Right lobe of liver (tissue), 6 donors: ENCODE measurements around the gene SLC46A1. TPM values are rescaled to one million over a fixed set of nuclear protein-coding genes. Genes with fewer than 3 reads are reported as not detected.

Source experiments
- ATAC-seq, 4 donors: fragments of 200-7000 bp; cut with Tn5 transposase; one replicate each; pipeline ENCODE4 v1.9.1; 2020; ENCODE audit warnings: mild to moderate bottlenecking in 4 of 4, moderate library complexity in 4 of 4
- DNase-seq, 3 donors: peaks; one replicate each; pipeline ENCODE4 v3.0.0-alpha.2; 2020
- H3K27ac ChIP-seq, 3 donors: fragments of 200-600 bp; one replicate each; pipeline ENCODE4 v1.8.0; 2022
- H3K27me3 ChIP-seq, 2 donors: fragments of 200-600 bp; one replicate each; pipeline ENCODE4 v1.8.0; 2022
- H3K36me3 ChIP-seq, 4 donors: fragments of 200-600 bp; sonication (generic) in 1 of 4; one replicate each; pipeline versions ENCODE4 v1.5.1 to v1.8.0; 2017 to 2022; ENCODE audit warnings: control low read depth in 1 of 4
- H3K4me1 ChIP-seq, 4 donors: fragments of 200-600 bp; sonication (generic) in 1 of 4; one replicate each; pipeline versions ENCODE4 v1.5.1 to v1.8.0; 2017 to 2022; ENCODE audit warnings: control low read depth in 1 of 4
- H3K4me3 ChIP-seq, 3 donors: fragments of 200-600 bp; one replicate each; pipeline ENCODE4 v1.8.0; 2022
- H3K9me3 ChIP-seq, 4 donors: fragments of 200-600 bp; sonication (generic) in 1 of 4; one replicate each; pipeline versions ENCODE4 v1.5.1 to v1.8.0; 2017 to 2022; ENCODE audit warnings: control low read depth in 1 of 4
- CTCF ChIP-seq, 4 donors: fragments of 200-600 bp in 3 of 4; fragments of 450-650 bp in 1 of 4; IDR thresholded peaks; one replicate each; pipeline versions ENCODE4 v1.5.1 to v1.8.0; 2016 to 2022; ENCODE audit warnings: antibody characterized with exemption in 4 of 4, mild to moderate bottlenecking in 2 of 4
- POLR2A ChIP-seq: fragments of 450-650 bp; IDR thresholded peaks from one replicate; pipeline ENCODE4 v1.6.1; 2017; ENCODE audit warnings: antibody characterized with exemption, mild to moderate bottlenecking
- WGBS: methylation state at CpG from one replicate; pipeline ENCODE4 v1.1.6; 2018; ENCODE audit warnings: low coverage, low lambda C conversion rate; ENCODE audit not compliant: insufficient coverage; ENCODE audit errors: missing lambda C conversion rate; 5-methylcytosine and 5-hydroxymethylcytosine counted together
- intact Hi-C, 2 donors: fragments of 100-400 bp; cut with DNase I; formaldehyde crosslinking; loops; one replicate each; pipeline versions ENCODE4 v1.11.2 to v1.14.1; 2022
- total RNA-seq, 6 experiments: library from RNA; depleted of rRNA in 2 of 6; stranded (reverse); fragments of >200 nt in 2 of 6; fragmentation: NEBNext Ultra II Directional in 3 of 6; extraction: Animal tissue kit (Norgen Biotek cat#: 25700) in 3 of 6; gene quantifications; one replicate each; pipeline versions ENCODE4 v1.1.0 to v1.2.4, GENCODE V29; 2016 to 2023
- donor health status: DM: no; HTN: yes; CAD: no.
- donor health status: DM: no; HTN: no; CAD: no.
- donor health status: DM: no; HTN: no; CAD: no.
- donor health status: DM: no; HTN: yes; CAD: no.
- donor health status: DM: no; HTN: yes; CAD: no.

SLC46A1 gene
- total RNA-seq, 6 experiments from 2014 or later = 22.1 to 44.6 (median 32.1) TPM

- intact Hi-C loops = no loop called here
- WGBS = 25% methylated on average over 1 of the region's 1 CpG
- Histone ChIP-seq H3K9me3 (no peaks in the 10 kb centered on the region), H3K27me3 (no peaks in the 10 kb centered on the region), H3K4me1 (peaks cover 0 to 22% (median 2%) of the 10 kb centered on the region in 4 donors), H3K4me3 (peak overlapping the region; percentile 11 to 92 (median 47)), H3K27ac (peak overlapping the region; percentile 14 to 92 (median 85)), H3K36me3 (peaks cover 0 to 27% (median 10%) of the 10 kb centered on the region in 4 donors)
- ATAC-seq (peak in 1 of 4 donors; percentile 0), DNase-seq (no peak)
- TF ChIP-seq CTCF (IDR thresholded peaks at IDR 0.05) (no peak), POLR2A (no peak)
Measured at GRCh38 chr17:28370744-28371103, 35.3 kb downstream of the SLC46A1 start.

GRCh38 chr17:28370035-28370743 lies 35.8 kb downstream of the SLC46A1 start, which contains the start of gene VTN:
Gene VTN (minus strand): TSS chr17:28370307. CDS start chr17:28370203, 104 bp downstream.
- H3K27ac ChIP-seq = peak within 1 kb of the TSS; percentile 70 to 92 (median 85)
- peaks cover 0 to 27% (median 10%) of the 10 kb centered on the region in 4 donors for H3K36me3 ChIP-seq
- no peaks in the 10 kb centered on the region for H3K27me3 ChIP-seq
- ATAC-seq (peak; percentile 62 to 71 (median 65)), DNase-seq (peak; percentile 89 to 94 (median 93))
- peak; percentile 63 for TF ChIP-seq POLR2A
- peak in 1 of 4 donors; percentile 5 for TF ChIP-seq CTCF (IDR thresholded peaks at IDR 0.05)
- intact Hi-C loops = no loop called here
- WGBS = 4% methylated on average over 5 of the region's 8 CpGs
- H3K4me1 ChIP-seq = peaks cover 0 to 22% (median 2%) of the 10 kb centered on the region in 4 donors
- H3K9me3 ChIP-seq = no peaks in the 10 kb centered on the region
- peak within 1 kb of the TSS; percentile 63 to 92 (median 88) for H3K4me3 ChIP-seq

GRCh38 chr17:28369684-28370034 lies 36.4 kb downstream of the SLC46A1 start:
- Histone ChIP-seq H3K4me1 (peaks cover 0 to 22% (median 2%) of the 10 kb centered on the region in 4 donors), H3K27ac (peak overlapping the region; percentile 70 to 92 (median 85)), H3K9me3 (no peaks in the 10 kb centered on the region), H3K4me3 (peak overlapping the region; percentile 63 to 92 (median 88)), H3K27me3 (no peaks in the 10 kb centered on the region), H3K36me3 (peaks cover 0 to 27% (median 10%) of the 10 kb centered on the region in 4 donors)
- no CpG with 5 or more reads among the region's 10 CpGs for WGBS
- DNase-seq = peak in 2 of 3 donors; percentile 54 to 66
- ATAC-seq = peak; percentile 0 to 4 (median 2)
- intact Hi-C loops = no loop called here
- TF ChIP-seq POLR2A (no peak), CTCF (IDR thresholded peaks at IDR 0.05) (peak in 2 of 4 donors; percentile 2 to 19)

- H3K9me3 ChIP-seq = no peaks in the 10 kb centered on the region
- peak overlapping the region; percentile 63 to 92 (median 88) for H3K4me3 ChIP-seq
- DNase-seq (no peak), ATAC-seq (no peak)
- no peaks in the 10 kb centered on the region for H3K27me3 ChIP-seq
- WGBS = 23% methylated on average over 12 of the region's 23 CpGs
- H3K36me3 ChIP-seq = peaks cover 0 to 27% (median 10%) of the 10 kb centered on the region in 4 donors
- TF ChIP-seq POLR2A = no peak
- no peak for TF ChIP-seq CTCF (IDR thresholded peaks at IDR 0.05)
- peak overlapping the region; percentile 70 to 92 (median 85) for H3K27ac ChIP-seq
- H3K4me1 ChIP-seq = peaks cover 0 to 22% (median 2%) of the 10 kb centered on the region in 4 donors
- intact Hi-C loops = no loop called here
Measured at GRCh38 chr17:28368915-28369683, 36.9 kb downstream of the SLC46A1 start.
